MM.1S (cell line): ENCODE measurements around the gene THUMPD1.

Source experiments
- EZH2 ChIP-seq: fragments of 300-600 bp; sonication (generic); optimal IDR thresholded peaks from 2 replicates; pipeline ENCODE3; 2017; ENCODE audit warnings: low read depth, mild to moderate bottlenecking, antibody characterized with exemption, low read length, mixed read lengths
- TF ChIP-seq, protein P1 (sequence below): fragments of 300-600 bp; sonication (generic); IDR thresholded peaks from 2 replicates; pipeline ENCODE4 v1.5.1; 2016; ENCODE audit warnings: antibody characterized with exemption, low read length, mixed read lengths

- TF ChIP-seq, protein P1, sequence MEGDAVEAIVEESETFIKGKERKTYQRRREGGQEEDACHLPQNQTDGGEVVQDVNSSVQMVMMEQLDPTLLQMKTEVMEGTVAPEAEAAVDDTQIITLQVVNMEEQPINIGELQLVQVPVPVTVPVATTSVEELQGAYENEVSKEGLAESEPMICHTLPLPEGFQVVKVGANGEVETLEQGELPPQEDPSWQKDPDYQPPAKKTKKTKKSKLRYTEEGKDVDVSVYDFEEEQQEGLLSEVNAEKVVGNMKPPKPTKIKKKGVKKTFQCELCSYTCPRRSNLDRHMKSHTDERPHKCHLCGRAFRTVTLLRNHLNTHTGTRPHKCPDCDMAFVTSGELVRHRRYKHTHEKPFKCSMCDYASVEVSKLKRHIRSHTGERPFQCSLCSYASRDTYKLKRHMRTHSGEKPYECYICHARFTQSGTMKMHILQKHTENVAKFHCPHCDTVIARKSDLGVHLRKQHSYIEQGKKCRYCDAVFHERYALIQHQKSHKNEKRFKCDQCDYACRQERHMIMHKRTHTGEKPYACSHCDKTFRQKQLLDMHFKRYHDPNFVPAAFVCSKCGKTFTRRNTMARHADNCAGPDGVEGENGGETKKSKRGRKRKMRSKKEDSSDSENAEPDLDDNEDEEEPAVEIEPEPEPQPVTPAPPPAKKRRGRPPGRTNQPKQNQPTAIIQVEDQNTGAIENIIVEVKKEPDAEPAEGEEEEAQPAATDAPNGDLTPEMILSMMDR = no peak
- no peak for TF ChIP-seq EZH2
Measured at GRCh38 chr16:20746461-20746860, 4.8 kb upstream of the THUMPD1 start.
